Measurements from ENCODE around the gene XRN1. TPM values are rescaled to one million over a fixed set of nuclear protein-coding genes. Genes with fewer than 3 reads are reported as not detected.

XRN1 gene
- total and polyA plus RNA-seq, 10 of the 15 experiments (the other 5 are each of a cell fraction or from before 2014, with no cell fraction given) = 1.7 to 38.8 (median 15.5) TPM

DNA sequence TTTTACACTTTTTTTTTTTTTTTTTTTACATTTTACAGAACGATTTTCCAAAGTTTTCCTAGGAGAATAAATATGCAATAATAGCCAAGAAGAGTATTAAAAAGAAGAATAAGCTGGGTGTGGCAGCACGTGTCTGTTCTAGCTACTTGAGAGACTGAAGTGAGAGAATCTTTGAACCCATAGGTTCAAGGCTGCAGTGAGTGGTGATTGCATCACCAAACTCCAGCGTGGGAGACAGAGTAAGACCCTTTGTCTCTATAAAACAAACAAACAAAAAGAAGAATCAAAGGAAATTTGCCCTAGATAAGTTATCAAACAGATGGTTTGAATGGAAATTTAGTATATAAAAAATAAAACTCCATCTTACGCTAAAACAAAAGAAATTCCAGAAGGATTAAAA, 13.3 kb downstream of the XRN1 start:
- POLR2A ChIA-PET = interaction anchor here (0.7 to 2.4 kb wide), 2 partner anchors 12 to 70 kb away, joined by 8 to 11 read pairs; partner anchors contain the start of gene XRN1
- CTCF ChIA-PET = no interaction called here
- in situ Hi-C loops (cut with MboI) = no loop called here
- no peaks in the 10 kb centered on the region for H3K4me1 ChIP-seq (ENCODE audit: control insufficient read depth, insufficient read depth, low read length)
- peaks cover 2 to 14% of the 10 kb centered on the region in 2 experiments for H3K36me3 ChIP-seq (ENCODE audit: control insufficient read depth in 2 of 2, insufficient read depth in 2 of 2, low read length in 1 of 2)
- SMC1A ChIA-PET (ENCODE audit: uncharacterized antibody, unreplicated experiment) = no interaction called here
- FAIRE-seq = no peak
- no peak overlapping the region for H3K4me2 ChIP-seq (ENCODE audit: control insufficient read depth, insufficient read depth)
- no peak overlapping the region for H3K27ac ChIP-seq (ENCODE audit: control insufficient read depth, insufficient read depth)
- H3K4me3 ChIP-seq = no peak overlapping the region
- H4K20me1 ChIP-seq (ENCODE audit: control insufficient read depth, insufficient read depth) = no peaks in the 10 kb centered on the region
- no peak overlapping the region for H2AFZ ChIP-seq (ENCODE audit: control insufficient read depth, low read depth, low read length)
- H3K9me3 ChIP-seq (replicated peaks; ENCODE audit: control insufficient read depth, insufficient read depth, low read length) = no peaks in the 10 kb centered on the region; the same call in 2 of the 3 replicates
- H3K27me3 ChIP-seq (replicated peaks in 1 of 2; ENCODE audit: control insufficient read depth in 2 of 2, insufficient read depth in 2 of 2, low read length in 1 of 2) = no peaks in the 10 kb centered on the region
- no TSS peak for BruUV-seq (replicated peaks)
- 92% methylated on average over 4 of the region's 4 CpGs for WGBS (ENCODE audit: insufficient coverage, insufficient replicate concordance, low lambda C conversion rate, missing lambda C conversion rate)
- H3K79me2 ChIP-seq (ENCODE audit: control insufficient read depth, insufficient read depth, low read length) = peaks cover 14% of the 10 kb centered on the region
- no peak overlapping the region for H3K9ac ChIP-seq (ENCODE audit: control insufficient read depth, insufficient read depth, low read length)
- DNase-seq (ENCODE audit: low read depth, low spot score) = no peak
- TF ChIP-seq RELB (IDR thresholded peaks at IDR 0.05; ENCODE audit: low read depth) = no peak
- TF ChIP-seq NKRF (conservative IDR thresholded peaks at IDR 0.05) = no peak
- TF ChIP-seq ZBED1 (IDR thresholded peaks at IDR 0.05; ENCODE audit: borderline replicate concordance) = no peak
- no peak for TF ChIP-seq EZH2 (IDR thresholded peaks at IDR 0.05; ENCODE audit: borderline replicate concordance, control insufficient read depth, low read depth, low read length)
- no peak for TF ChIP-seq ASH2L (IDR thresholded peaks at IDR 0.05; ENCODE audit: borderline replicate concordance, low read depth)
- no peak for TF ChIP-seq SIN3A (IDR thresholded peaks at IDR 0.05; ENCODE audit: low read depth, low read length)
- TF ChIP-seq MXI1 (IDR thresholded peaks at IDR 0.05; ENCODE audit: low read depth, low read length) = no peak
- intact Hi-C loops (cut with micrococcal nuclease; ENCODE audit: unreplicated experiment) = no loop called here
- RAD21 ChIA-PET (ENCODE audit: unreplicated experiment) = no interaction called here
- no peak for ATAC-seq
